GM12872 (cell line): Measurements from ENCODE around the gene ENTHD1.

Experiments
- TF ChIP-seq, protein P1 (sequence below): IDR thresholded peaks from 3 replicates; pipeline ENCODE4 v1.5.1; 2011; ENCODE audit warnings: low read depth, mild to moderate bottlenecking, low read length, moderate library complexity; ENCODE audit not compliant: insufficient read depth

ENTHD1 gene

DNA sequence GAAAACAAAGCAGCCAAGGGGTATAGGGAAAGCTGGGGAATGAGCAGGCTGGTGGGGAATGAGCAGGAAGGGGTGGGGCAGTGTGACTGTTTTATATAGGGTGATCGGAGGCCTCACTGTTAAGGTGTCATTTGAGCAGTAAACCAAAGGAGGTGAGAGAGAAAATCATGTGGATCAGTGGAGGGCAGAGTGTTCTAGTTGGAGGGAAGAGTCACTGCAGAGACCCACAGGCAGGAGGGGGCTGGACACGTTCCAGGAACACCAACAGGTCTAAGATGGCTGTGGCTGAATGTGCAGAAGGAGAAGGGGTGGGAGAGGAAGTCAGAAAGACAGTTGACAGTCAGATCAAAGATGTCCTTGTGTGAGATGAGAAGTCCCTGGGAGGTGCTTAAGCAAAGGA, 103.8 kb downstream of the ENTHD1 start:
- TF ChIP-seq, protein P1, sequence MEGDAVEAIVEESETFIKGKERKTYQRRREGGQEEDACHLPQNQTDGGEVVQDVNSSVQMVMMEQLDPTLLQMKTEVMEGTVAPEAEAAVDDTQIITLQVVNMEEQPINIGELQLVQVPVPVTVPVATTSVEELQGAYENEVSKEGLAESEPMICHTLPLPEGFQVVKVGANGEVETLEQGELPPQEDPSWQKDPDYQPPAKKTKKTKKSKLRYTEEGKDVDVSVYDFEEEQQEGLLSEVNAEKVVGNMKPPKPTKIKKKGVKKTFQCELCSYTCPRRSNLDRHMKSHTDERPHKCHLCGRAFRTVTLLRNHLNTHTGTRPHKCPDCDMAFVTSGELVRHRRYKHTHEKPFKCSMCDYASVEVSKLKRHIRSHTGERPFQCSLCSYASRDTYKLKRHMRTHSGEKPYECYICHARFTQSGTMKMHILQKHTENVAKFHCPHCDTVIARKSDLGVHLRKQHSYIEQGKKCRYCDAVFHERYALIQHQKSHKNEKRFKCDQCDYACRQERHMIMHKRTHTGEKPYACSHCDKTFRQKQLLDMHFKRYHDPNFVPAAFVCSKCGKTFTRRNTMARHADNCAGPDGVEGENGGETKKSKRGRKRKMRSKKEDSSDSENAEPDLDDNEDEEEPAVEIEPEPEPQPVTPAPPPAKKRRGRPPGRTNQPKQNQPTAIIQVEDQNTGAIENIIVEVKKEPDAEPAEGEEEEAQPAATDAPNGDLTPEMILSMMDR = no peak

DNA sequence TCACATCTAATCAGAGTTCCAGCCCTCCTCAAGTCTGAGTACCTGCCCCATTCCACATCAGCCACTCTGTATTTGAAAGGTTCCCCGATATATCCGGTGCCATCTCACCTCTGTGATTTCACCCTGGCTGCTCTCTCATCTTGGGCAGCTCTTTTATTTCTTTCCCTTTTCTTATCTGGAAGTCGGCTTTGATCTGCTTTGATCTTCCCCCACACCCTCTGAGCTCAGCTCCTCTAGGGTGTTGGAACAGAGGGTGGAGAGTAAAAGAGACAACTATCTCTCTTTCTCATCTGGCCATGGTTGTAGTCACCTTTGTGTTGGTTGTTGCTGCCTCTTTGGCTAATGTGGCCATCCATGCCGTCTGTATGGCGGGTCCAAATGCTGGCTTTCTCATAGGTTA, 108.3 kb downstream of the ENTHD1 start:
- TF ChIP-seq, protein P1 = no peak

DNA sequence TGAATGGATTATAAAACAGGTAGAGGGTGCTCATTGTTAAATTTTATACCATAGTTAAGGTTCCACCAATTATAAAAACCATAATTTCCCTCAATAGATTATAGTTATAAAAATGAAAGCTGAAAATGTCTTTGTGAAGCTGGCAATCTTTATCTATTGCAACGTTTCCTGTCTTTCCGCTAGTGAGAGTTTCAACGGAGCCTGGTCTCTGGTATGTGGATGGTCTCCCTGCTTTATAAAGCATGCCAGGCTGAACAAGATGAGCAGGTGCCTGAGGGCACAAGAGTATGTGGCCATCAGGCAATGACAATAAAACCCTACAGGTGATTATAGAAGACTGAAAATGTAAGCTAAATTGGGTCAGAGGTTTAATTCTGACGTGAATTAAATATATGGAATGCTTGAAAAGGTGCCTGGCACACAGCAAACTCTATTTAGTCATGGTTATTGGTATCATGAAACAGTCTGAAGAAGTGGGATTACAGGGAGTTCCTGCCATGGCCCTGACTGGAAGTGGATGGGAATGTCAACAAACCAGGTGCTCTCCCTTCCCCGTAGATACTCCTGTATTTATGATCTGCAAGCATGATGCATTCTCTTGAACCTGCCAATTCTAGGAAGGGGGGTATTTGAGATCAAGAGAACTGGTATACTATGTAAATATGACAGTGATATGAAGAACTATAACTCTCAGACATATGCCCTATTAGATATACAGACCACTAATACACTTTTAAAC, 115.7 kb downstream of the ENTHD1 start:
- TF ChIP-seq, protein P1 = no peak

DNA sequence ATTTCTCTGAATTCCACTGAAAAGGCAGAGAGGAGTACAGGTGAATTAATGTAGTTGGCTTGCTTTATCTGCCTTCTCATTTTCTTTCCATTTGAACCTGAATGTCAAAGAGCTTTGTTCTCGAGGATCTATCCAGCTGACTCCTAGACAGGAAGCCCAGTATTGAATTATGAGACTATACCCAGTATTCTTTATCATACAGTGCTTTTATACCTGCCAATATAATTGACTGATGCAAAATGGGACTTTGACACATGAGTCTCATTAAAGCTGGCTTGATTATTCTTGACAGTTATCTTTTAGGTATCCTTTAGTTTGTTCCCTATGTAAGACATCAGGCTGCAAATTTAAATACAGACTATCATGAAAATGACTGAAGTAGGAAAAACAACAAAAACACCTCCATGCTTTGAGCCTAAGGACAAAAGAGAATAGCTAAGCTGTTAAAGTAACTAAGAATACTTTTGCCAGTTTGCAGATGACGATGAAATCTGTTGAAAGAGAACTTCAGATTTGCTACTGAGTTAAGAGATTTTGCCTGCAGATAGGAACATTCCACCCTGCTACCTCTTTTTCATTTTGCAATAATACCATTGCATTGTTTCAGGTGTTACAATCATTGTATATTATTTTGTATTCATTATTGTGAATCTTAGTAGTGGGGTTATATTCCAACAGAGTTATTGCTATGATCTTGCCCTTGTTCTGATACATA, 117.1 kb downstream of the ENTHD1 start:
- TF ChIP-seq, protein P1 = no peak

DNA sequence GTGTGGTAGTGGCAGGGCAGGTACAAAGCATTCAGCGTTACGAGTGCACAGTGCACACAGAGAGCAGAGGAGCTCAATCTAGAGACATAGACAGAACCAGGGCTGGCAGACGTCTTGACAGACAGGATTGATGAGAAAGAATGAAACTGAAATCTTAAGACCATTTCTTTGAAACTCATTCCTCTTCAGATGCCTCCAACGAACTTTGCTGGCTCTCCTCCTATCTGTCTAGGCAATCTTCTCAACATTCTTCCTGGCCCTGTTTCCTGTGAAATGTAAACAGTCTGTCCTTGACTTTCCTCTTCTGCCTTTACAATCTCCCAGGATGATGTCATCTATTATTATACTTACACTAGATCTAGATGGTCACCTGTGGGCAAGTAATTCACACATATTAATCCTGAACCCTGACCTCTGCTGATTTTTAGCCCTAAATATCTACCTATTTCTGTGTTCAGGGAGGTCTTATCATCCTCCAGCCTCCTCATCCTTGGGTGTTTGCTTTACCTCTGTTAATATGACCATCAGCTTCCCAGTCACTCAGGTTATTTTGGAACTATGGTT, 119.5 kb downstream of the ENTHD1 start:
- TF ChIP-seq, protein P1 = no peak

DNA sequence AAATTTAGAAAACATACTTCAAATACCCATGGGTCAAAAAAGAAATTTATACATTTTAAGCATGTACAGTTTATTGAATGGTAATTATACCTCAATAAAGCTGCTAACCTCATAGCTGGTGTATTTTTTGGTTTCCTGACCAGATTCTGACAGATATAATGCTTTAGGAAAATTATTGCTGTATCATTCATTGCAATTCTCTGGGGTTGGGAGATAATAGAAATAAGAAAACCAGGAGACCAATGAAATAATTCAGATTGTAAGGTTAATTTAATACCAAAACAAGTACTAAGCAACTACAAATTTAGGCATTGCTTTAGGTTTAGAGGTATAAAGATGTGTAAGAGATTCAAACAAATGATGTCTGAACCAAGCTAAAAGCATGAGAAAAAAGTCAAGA, 120.1 kb downstream of the ENTHD1 start:
- TF ChIP-seq, protein P1 = no peak

DNA sequence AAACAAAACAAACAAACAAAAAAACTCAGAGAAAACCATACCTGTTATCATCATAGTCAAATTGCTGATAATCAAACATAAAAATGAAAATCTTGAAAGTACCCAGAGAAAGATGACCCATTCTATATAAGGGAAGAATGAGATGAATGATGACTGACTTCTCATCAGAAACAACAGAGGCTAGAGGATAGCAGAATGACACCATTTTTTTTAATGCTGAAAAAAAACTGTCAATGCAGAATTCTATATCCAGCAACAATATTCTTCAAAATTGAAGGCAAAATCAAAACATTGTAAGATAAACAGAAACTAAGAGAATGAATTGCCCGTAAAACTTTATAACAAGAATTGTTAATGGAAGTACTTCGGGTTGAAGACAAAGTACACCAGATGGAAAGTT, 122.1 kb downstream of the ENTHD1 start:
- TF ChIP-seq, protein P1 = no peak
